Superior temporal gyrus (tissue), 1 donor: ENCODE results near the gene TTC6.

Experiments used
- DNase-seq: peaks from one replicate; pipeline ENCODE4 v3.0.0-alpha.2; 2016; ENCODE audit errors: extremely low spot score

TTC6 gene

GRCh38 chr14:37597538-37597913, 2.1 kb downstream of the TTC6 start:
- no peak for DNase-seq

- no peak for DNase-seq
These were observed 2.7 kb downstream of the TTC6 start for GRCh38 chr14:37597914-37598746.

GRCh38 chr14:37598747-37599506, 3.5 kb downstream of the TTC6 start:
- DNase-seq = no peak

GRCh38 chr14:37599507-37600368, 4.3 kb downstream of the TTC6 start:
- DNase-seq = no peak

- no peak for DNase-seq
These were observed 5.7 kb downstream of the TTC6 start for GRCh38 chr14:37600880-37601741.

- DNase-seq = no peak
These were observed 6.4 kb downstream of the TTC6 start for GRCh38 chr14:37601865-37602264.

GRCh38 chr14:37602605-37603453, 7.4 kb downstream of the TTC6 start:
- DNase-seq = no peak

- DNase-seq = no peak
These were observed 8.3 kb downstream of the TTC6 start for GRCh38 chr14:37603688-37604251.

- no peak for DNase-seq
These were observed 11.2 kb downstream of the TTC6 start for GRCh38 chr14:37606678-37607077.

GRCh38 chr14:37608649-37609048, 13.2 kb downstream of the TTC6 start:
- no peak for DNase-seq

GRCh38 chr14:37610945-37611523, 15.6 kb downstream of the TTC6 start:
- DNase-seq = no peak

- no peak for DNase-seq
These were observed 20.3 kb downstream of the TTC6 start for GRCh38 chr14:37615582-37616289.

GRCh38 chr14:37616853-37617252, 21.4 kb downstream of the TTC6 start:
- no peak for DNase-seq

GRCh38 chr14:37617864-37618365, 22.5 kb downstream of the TTC6 start:
- no peak for DNase-seq

GRCh38 chr14:37618498-37619028, 23.1 kb downstream of the TTC6 start:
- DNase-seq = no peak

- DNase-seq = no peak
These were observed 25.4 kb downstream of the TTC6 start for GRCh38 chr14:37620856-37621255.

- DNase-seq = no peak
These were observed 26.9 kb downstream of the TTC6 start for GRCh38 chr14:37622231-37622923.

GRCh38 chr14:37623426-37623951, 28.1 kb downstream of the TTC6 start:
- DNase-seq = no peak
